Activated B cell treated with CpG ODN at 0.5 μM for 24 hours (primary cell): ENCODE data around the gene HORMAD2. TPM values are rescaled to one million over a fixed set of nuclear protein-coding genes. Genes with fewer than 3 reads are reported as not detected.
"Not testable (repeated sequence)": the region's sequence is repeated elsewhere in the genome, so short reads cannot be mapped to it uniquely, and the experiment has no call there.

ENCODE experiments used
- ATAC-seq: fragments of 200-7000 bp; cut with Tn5 transposase; one replicate; pipeline ENCODE4 v1.10.0; 2021; ENCODE audit warnings: low read depth, mild to moderate bottlenecking, moderate library complexity
- CTCF ChIA-PET: fragments of 350-600 bp; sonication (Branson Sonifier 250); formaldehyde crosslinking; loops from one replicate; lab custom pipeline; 2021; ENCODE audit warnings: antibody characterized with exemption; lab: Charles Lee
- POLR2A ChIA-PET: fragments of 350-600 bp; sonication (Branson Sonifier 250); formaldehyde crosslinking; loops from one replicate; lab custom pipeline; 2021; ENCODE audit warnings: antibody characterized with exemption; lab: Charles Lee
- DNase-seq: peaks from one replicate; pipeline ENCODE4 v3.0.0; 2022
- H3K27ac Mint-ChIP-seq: one replicate; pipeline ENCODE4 v1.8.0; 2020; ENCODE audit warnings: mixed read lengths
- H3K27me3 Mint-ChIP-seq: one replicate; pipeline ENCODE4 v1.8.0; 2021; ENCODE audit warnings: mixed read lengths
- H3K36me3 Mint-ChIP-seq: one replicate; pipeline ENCODE4 v1.8.0; 2021; ENCODE audit warnings: low read depth, mixed read lengths
- H3K4me1 Mint-ChIP-seq: one replicate; pipeline ENCODE4 v1.8.0; 2021; ENCODE audit warnings: mixed read lengths
- H3K4me3 Mint-ChIP-seq: one replicate; pipeline ENCODE4 v1.8.0; 2020; ENCODE audit warnings: mild to moderate bottlenecking, mixed read lengths
- H3K9me3 Mint-ChIP-seq: one replicate; pipeline ENCODE4 v1.8.0; 2020; ENCODE audit warnings: mixed read lengths
- intact Hi-C: fragments of 100-400 bp; cut with micrococcal nuclease; formaldehyde crosslinking; loops from one replicate; pipeline ENCODE4 v1.15.1; 2024
- total RNA-seq: library from RNA; stranded (reverse); gene quantifications from 2 replicates; pipeline ENCODE4 v1.2.3, GENCODE V29; 2022
- TF ChIP-seq, protein P1 (sequence below): fragments of 200-600 bp; IDR thresholded peaks from one replicate; pipeline ENCODE4 v1.8.0; 2022; ENCODE audit warnings: antibody characterized with exemption, mild to moderate bottlenecking

HORMAD2 gene
- total RNA-seq, 1 donor from 2014 or later, result not detected

DNA sequence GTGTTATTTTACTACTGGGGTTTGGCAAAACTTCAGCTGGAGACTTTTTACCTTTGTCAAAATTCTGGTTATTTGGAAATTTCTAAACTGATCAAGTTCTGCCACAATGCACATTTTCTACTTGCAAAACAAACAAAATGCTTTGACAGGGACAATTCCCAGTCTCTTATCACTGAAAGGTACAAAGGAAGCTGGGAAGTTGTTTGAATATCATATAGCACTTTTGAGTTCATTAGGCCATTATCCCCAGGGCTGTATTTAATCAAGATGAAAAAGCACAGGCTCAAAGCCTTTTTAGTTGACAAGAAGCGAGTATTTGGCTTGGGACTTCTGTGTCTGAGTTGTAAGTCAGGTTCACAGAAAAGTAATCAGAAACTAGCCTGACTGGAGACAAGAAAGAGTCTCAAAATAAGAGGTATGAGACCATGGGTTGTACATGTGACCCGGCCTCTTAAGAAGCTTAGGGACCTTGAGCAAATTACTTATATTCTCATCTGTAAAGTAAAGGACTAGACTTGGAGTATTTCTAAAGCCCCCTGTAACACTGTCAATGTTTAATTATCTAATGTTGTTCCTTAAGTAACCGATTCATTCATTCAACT lies 2.9 kb upstream of the HORMAD2 start:
- no peak for ATAC-seq
- H3K27ac Mint-ChIP-seq, result no peak overlapping the region
- ChIA-PET POLR2A (no interaction called here), CTCF (no interaction called here)
- peaks cover 31% of the 10 kb centered on the region for H3K27me3 Mint-ChIP-seq
- no peak for DNase-seq
- intact Hi-C loops, result no loop called here
- no peaks in the 10 kb centered on the region for H3K9me3 Mint-ChIP-seq
- TF ChIP-seq, protein P1, sequence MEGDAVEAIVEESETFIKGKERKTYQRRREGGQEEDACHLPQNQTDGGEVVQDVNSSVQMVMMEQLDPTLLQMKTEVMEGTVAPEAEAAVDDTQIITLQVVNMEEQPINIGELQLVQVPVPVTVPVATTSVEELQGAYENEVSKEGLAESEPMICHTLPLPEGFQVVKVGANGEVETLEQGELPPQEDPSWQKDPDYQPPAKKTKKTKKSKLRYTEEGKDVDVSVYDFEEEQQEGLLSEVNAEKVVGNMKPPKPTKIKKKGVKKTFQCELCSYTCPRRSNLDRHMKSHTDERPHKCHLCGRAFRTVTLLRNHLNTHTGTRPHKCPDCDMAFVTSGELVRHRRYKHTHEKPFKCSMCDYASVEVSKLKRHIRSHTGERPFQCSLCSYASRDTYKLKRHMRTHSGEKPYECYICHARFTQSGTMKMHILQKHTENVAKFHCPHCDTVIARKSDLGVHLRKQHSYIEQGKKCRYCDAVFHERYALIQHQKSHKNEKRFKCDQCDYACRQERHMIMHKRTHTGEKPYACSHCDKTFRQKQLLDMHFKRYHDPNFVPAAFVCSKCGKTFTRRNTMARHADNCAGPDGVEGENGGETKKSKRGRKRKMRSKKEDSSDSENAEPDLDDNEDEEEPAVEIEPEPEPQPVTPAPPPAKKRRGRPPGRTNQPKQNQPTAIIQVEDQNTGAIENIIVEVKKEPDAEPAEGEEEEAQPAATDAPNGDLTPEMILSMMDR, result no peak
- H3K4me3 Mint-ChIP-seq, result no peak overlapping the region
- no peaks in the 10 kb centered on the region for H3K36me3 Mint-ChIP-seq
- peaks cover 15% of the 10 kb centered on the region for H3K4me1 Mint-ChIP-seq

DNA sequence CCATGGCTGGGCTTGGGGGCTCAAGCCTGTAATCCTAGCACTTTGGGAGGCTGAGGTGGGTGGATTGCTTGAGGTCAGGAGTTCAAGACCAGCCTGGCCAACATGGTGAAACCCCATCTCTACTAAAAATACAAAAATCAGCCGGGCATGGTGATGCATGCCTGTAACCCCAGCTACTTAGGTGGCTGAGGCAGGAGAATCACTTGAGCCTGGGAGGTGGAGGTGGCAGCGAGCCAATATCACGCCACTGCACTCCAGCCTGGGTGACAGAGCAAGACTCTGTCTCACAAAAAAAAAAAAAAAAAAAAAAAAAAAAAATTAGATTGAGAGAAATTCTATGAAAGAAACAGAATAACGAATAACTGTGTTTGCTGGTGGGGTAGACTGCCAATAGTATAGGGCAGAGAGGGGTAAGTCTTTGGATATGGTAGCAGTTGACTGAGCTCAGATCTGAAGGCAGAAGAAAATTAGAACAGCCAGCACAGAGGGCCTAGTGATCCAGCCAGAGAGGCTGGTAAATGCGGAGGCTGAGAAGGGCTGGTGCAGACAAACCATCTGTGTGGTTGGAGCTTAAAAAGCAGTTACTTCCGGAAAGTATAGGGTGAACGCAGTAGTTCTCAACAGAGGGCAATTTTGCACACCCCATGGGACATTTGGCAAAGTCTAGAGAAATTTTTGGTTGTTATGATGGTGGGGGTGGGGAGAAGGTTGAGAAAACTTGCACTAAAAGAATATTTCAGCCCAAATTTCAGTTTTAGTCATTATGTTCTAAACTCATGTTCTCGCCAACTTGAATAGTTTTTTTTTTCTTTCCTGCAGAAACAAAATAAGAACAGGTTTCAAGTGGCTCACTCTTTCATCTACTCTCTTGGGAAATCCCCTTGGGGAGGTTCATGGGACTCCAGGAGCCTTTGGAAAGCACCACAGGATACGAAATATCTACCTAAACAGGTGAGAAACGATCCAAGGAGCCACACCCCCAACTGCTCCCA lies 1.6 kb upstream of the HORMAD2 start:
- intact Hi-C loops, result no loop called here
- Mint-ChIP-seq H3K36me3 (no peaks in the 10 kb centered on the region), H3K4me3 (peak overlapping the region; percentile 38), H3K9me3 (no peaks in the 10 kb centered on the region), H3K27me3 (peaks cover 32% of the 10 kb centered on the region), H3K27ac (no peak overlapping the region), H3K4me1 (peaks cover 15% of the 10 kb centered on the region)
- ATAC-seq, result peak; percentile 49
- ChIA-PET POLR2A (interaction anchor here (0.6 kb wide), 1 partner anchor 215 kb away, joined by 3 read pairs; no protein-coding TSS in a partner anchor), CTCF (no interaction called here)
- TF ChIP-seq, protein P1, result no peak
- no peak for DNase-seq

DNA sequence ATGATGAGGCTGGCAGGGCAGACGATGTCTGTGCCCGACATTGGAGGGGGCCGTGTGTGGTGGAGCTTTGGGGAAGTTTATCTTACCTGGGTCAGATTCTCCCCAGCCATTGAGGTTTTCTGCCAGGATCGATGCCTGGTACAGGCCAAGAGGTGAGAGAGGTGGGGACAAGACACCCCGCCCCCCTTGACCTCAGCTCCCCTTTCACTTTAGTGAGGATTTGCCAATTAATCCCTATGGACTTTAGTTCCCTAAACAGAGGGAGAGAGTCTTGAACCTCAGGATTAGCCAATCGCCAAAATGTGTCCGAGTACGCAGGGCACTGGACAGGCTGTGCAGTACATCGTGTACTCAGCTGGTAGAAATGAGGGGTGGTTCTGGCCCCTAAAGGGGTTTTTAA lies 541 bp downstream of the HORMAD2 start:
- ChIA-PET POLR2A (no interaction called here), CTCF (no interaction called here)
- Mint-ChIP-seq H3K9me3 (peaks cover 4% of the 10 kb centered on the region), H3K4me1 (peaks cover 12% of the 10 kb centered on the region), H3K27ac (no peak overlapping the region), H3K4me3 (no peak overlapping the region), H3K27me3 (peaks cover 30% of the 10 kb centered on the region), H3K36me3 (no peaks in the 10 kb centered on the region)
- ATAC-seq (no peak), DNase-seq (no peak)
- intact Hi-C loops, result no loop called here
- TF ChIP-seq, protein P1, result no peak

DNA sequence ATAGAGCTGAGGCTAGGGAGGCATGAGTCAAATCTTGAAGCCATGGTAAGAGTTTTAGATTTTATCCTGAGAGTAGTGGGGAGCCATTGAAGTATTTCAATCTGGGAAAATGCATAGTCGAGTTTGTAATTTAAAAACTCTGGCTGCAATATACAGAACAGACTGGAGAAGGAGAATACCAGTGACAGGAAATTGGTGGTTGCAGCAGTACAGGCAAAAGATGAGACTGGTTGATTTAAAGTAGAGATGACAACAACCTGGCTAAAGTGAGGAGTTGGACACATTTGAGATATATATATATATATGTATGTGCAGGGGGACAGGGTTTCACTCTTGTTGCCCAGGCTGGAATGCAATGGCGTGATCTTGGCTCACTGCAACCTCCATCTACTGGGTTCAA lies 6.2 kb downstream of the HORMAD2 start:
- no peaks in the 10 kb centered on the region for H3K4me1 Mint-ChIP-seq
- peaks cover 4% of the 10 kb centered on the region for H3K9me3 Mint-ChIP-seq
- no peaks in the 10 kb centered on the region for H3K36me3 Mint-ChIP-seq
- no peak overlapping the region for H3K27ac Mint-ChIP-seq
- peaks cover 11% of the 10 kb centered on the region for H3K27me3 Mint-ChIP-seq
- ChIA-PET POLR2A (no interaction called here), CTCF (interaction anchor here (0.7 to 1.8 kb wide), 2 partner anchors 451 to 461 kb away, joined by 3 to 6 read pairs; no protein-coding TSS in a partner anchor)
- ATAC-seq (no peak), DNase-seq (no peak)
- H3K4me3 Mint-ChIP-seq, result no peak overlapping the region
- TF ChIP-seq, protein P1, result no peak
- intact Hi-C loops, result loop anchor here (5.0 kb wide), 1 partner anchor 689 kb away; no protein-coding TSS in a partner anchor

DNA sequence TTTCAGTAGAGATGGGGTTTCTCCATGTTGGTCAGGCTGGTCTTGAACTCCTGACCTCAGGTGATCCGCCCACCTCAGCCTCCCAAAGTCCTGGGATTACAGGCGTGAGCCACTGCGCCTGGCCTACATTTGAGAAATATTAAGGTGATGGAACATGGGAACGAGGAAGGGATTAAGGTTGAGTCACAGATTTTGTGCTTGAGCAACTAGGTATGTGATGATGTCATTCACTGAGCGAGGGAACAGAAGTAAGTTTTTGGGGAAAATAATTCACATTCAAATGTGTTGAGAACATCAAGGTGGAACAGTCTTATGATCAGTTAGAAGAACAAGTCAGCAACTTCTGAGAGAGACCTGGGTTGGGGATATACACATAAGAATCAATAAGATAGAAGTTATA lies 6.8 kb downstream of the HORMAD2 start:
- H3K27me3 Mint-ChIP-seq, result peaks cover 11% of the 10 kb centered on the region
- H3K36me3 Mint-ChIP-seq, DNase-seq, H3K9me3 Mint-ChIP-seq, H3K4me3 Mint-ChIP-seq, ATAC-seq, H3K27ac Mint-ChIP-seq, H3K4me1 Mint-ChIP-seq, POLR2A ChIA-PET: not testable (repeated sequence)
- CTCF ChIA-PET, result interaction anchor here (1.8 kb wide), 1 partner anchor 462 kb away, joined by 6 read pairs; no protein-coding TSS in a partner anchor
- intact Hi-C loops, result loop anchor here (5.0 kb wide), 1 partner anchor 690 kb away; no protein-coding TSS in a partner anchor
